HEK293 (cell line): ENCODE measurements around the gene TXNRD2.

Source experiments
- IKZF3 ChIP-seq: fragments of 450-650 bp; IDR thresholded peaks from 2 replicates; pipeline ENCODE4 v1.5.0; 2018; ENCODE audit warnings: missing biosample characterization, mild to moderate bottlenecking, missing genetic modification characterization, moderate library complexity
- MEIS1 ChIP-seq: sonication (generic); formaldehyde crosslinking; IDR thresholded peaks from 2 replicates; pipeline ENCODE4 v1.8.1; 2022; ENCODE audit warnings: missing genetic modification reagents, mild to moderate bottlenecking, borderline replicate concordance
- REPIN1 ChIP-seq: fragments of 450-650 bp; formaldehyde crosslinking; IDR thresholded peaks from 2 replicates; pipeline ENCODE4 v1.5.1; 2017; ENCODE audit warnings: missing biosample characterization, missing genetic modification characterization, low read depth
- REST ChIP-seq: fragments of 450-650 bp; formaldehyde crosslinking; IDR thresholded peaks from 2 replicates; pipeline ENCODE4 v1.5.1; 2016; ENCODE audit warnings: missing biosample characterization, missing genetic modification characterization
- TCF7L2 ChIP-seq: IDR thresholded peaks from 2 replicates; pipeline ENCODE4 v1.6.1; 2011; ENCODE audit warnings: low read depth, mild to moderate bottlenecking, inconsistent platforms, low read length, moderate library complexity, borderline replicate concordance
- YY1 ChIP-seq: fragments of 450-650 bp; formaldehyde crosslinking; IDR thresholded peaks from 2 replicates; pipeline ENCODE4 v1.5.1; 2018; ENCODE audit warnings: missing biosample characterization, missing genetic modification characterization
- ZBTB17 ChIP-seq: fragments of 450-650 bp; formaldehyde crosslinking; IDR thresholded peaks from 2 replicates; pipeline ENCODE4 v1.5.1; 2016; ENCODE audit warnings: missing biosample characterization, missing genetic modification characterization
- ZNF132 ChIP-seq: fragments of 450-650 bp; formaldehyde crosslinking; IDR thresholded peaks from 2 replicates; pipeline ENCODE4 v1.5.1; 2017; ENCODE audit warnings: missing biosample characterization, missing genetic modification characterization, borderline replicate concordance
- ZNF221 ChIP-seq: fragments of 450-650 bp; formaldehyde crosslinking; IDR thresholded peaks from 2 replicates; pipeline ENCODE4 v1.5.1; 2017; ENCODE audit warnings: missing biosample characterization, missing genetic modification characterization, borderline replicate concordance
- ZNF274 ChIP-seq, 2 experiments: fragments of 200-500 bp in 1 of 2; fragments of 450-650 bp in 1 of 2; sonication (Bioruptor generic) in 1 of 2; formaldehyde crosslinking in 1 of 2; IDR thresholded peaks; 2 replicates each; pipeline versions ENCODE4 v1.5.1 to v1.6.1; 2014 to 2016; ENCODE audit warnings: borderline replicate concordance in 1 of 2, inconsistent platforms in 1 of 2, low read length in 1 of 2, missing biosample characterization in 1 of 2, missing genetic modification characterization in 1 of 2
- ZNF747 ChIP-seq: fragments of 450-650 bp; formaldehyde crosslinking; IDR thresholded peaks from 2 replicates; pipeline ENCODE4 v1.5.1; 2016; ENCODE audit warnings: missing biosample characterization, missing genetic modification characterization
- ZNF777 ChIP-seq: fragments of 450-650 bp; formaldehyde crosslinking; IDR thresholded peaks from 2 replicates; pipeline ENCODE4 v1.5.1; 2017; ENCODE audit warnings: missing biosample characterization, missing genetic modification characterization, borderline replicate concordance
- ZSCAN4 ChIP-seq: fragments of 450-650 bp; formaldehyde crosslinking; IDR thresholded peaks from 2 replicates; pipeline ENCODE4 v1.5.1; 2017; ENCODE audit warnings: missing biosample characterization, missing genetic modification characterization
- TF ChIP-seq, protein P1 (sequence below): fragments of 450-650 bp; formaldehyde crosslinking; IDR thresholded peaks from 2 replicates; pipeline ENCODE4 v1.5.1; 2016; ENCODE audit warnings: missing biosample characterization, missing genetic modification characterization

DNA sequence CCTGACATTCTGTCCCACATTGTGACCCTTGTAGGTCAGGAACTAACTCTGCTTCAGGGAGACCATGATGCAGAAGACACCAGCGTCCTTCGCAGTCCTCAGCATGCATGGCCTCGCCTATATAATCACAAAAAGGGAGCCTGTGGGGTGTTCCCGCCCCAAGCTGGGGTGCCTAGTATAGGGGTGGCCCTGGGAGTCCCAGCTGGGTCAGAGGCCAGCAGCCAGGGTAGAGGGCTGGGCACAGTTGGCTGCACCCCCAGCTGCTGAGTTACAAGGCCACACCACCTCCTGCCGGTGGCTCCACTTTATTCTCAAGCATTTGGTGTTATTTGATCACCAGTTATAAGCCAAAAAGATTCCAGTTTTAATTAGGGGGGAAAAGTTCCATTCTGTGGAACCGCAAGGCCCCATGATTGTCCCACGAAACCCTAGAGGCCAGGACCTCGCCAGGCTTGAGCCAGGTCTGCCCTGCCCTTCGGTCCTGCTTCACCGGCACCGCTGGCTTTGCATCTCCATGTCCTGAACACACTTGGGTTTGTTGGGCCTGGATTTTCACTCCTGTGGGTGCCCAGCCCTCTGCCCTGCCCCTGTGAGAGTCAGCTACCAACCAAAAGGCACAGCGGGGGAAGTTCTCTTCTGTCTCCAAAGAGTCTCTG, 72.0 kb downstream of the TXNRD2 start:
- no peak for TF ChIP-seq REPIN1
- no peak for TF ChIP-seq ZNF747 (tag by site-specific recombination)
- TF ChIP-seq ZNF221 (tag by site-specific recombination) = no peak
- TF ChIP-seq, protein P1, sequence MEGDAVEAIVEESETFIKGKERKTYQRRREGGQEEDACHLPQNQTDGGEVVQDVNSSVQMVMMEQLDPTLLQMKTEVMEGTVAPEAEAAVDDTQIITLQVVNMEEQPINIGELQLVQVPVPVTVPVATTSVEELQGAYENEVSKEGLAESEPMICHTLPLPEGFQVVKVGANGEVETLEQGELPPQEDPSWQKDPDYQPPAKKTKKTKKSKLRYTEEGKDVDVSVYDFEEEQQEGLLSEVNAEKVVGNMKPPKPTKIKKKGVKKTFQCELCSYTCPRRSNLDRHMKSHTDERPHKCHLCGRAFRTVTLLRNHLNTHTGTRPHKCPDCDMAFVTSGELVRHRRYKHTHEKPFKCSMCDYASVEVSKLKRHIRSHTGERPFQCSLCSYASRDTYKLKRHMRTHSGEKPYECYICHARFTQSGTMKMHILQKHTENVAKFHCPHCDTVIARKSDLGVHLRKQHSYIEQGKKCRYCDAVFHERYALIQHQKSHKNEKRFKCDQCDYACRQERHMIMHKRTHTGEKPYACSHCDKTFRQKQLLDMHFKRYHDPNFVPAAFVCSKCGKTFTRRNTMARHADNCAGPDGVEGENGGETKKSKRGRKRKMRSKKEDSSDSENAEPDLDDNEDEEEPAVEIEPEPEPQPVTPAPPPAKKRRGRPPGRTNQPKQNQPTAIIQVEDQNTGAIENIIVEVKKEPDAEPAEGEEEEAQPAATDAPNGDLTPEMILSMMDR = no peak
- no peak for TF ChIP-seq IKZF3
- TF ChIP-seq MEIS1 (CRISPR knock-in tag) = no peak
- no peak for TF ChIP-seq ZBTB17 (tag by site-specific recombination)
- no peak for TF ChIP-seq ZNF274 (IDR thresholded peaks at IDR 0.05; ENCODE audit: low read length)
- TF ChIP-seq ZNF274 (tag by site-specific recombination; IDR thresholded peaks at IDR 0.05; ENCODE audit: borderline replicate concordance) = no peak
- TF ChIP-seq YY1 = no peak
- TF ChIP-seq ZSCAN4 (tag by site-specific recombination) = no peak
- no peak for TF ChIP-seq REST (tag by site-specific recombination)
- no peak for TF ChIP-seq TCF7L2
- TF ChIP-seq ZNF777 (tag by site-specific recombination) = no peak
- no peak for TF ChIP-seq ZNF132
